HUES64 (cell line): ENCODE results near the gene ATP13A4.

Experiments used
- H3K27ac ChIP-seq: 2 replicates; pipeline ENCODE4 v1.7.0; 2013; ENCODE audit warnings: low read depth, low read length, inconsistent platforms
- H3K27me3 ChIP-seq: 2 replicates; pipeline ENCODE4 v1.6.1; 2013; ENCODE audit warnings: mild to moderate bottlenecking, low read length; ENCODE audit not compliant: insufficient read depth
- H3K36me3 ChIP-seq: 2 replicates; pipeline ENCODE4 v1.6.1; 2013; ENCODE audit warnings: mild to moderate bottlenecking, low read length; ENCODE audit not compliant: insufficient read depth
- H3K4me1 ChIP-seq: 2 replicates; pipeline ENCODE4 v1.6.1; 2013; ENCODE audit warnings: mild to moderate bottlenecking, low read length, moderate library complexity; ENCODE audit not compliant: insufficient read depth
- H3K4me3 ChIP-seq: 2 replicates; pipeline ENCODE4 v1.5.1; 2013; ENCODE audit warnings: mild to moderate bottlenecking, low read length, moderate library complexity
- H3K9ac ChIP-seq: 2 replicates; pipeline ENCODE4 v1.6.1; 2013; ENCODE audit warnings: mild to moderate bottlenecking, low read depth, low read length
- H3K9me3 ChIP-seq: 2 replicates; pipeline ENCODE4 v1.6.1; 2013; ENCODE audit warnings: low read depth, low read length; ENCODE audit not compliant: insufficient read depth
- WGBS: fragments of 150-250, 120-280 bp; methylation state at CpG from one replicate; pipeline ENCODE4 v1.1.7; 2013; ENCODE audit warnings: missing lambda C conversion rate; 5-methylcytosine and 5-hydroxymethylcytosine counted together

Gene ATP13A4

DNA sequence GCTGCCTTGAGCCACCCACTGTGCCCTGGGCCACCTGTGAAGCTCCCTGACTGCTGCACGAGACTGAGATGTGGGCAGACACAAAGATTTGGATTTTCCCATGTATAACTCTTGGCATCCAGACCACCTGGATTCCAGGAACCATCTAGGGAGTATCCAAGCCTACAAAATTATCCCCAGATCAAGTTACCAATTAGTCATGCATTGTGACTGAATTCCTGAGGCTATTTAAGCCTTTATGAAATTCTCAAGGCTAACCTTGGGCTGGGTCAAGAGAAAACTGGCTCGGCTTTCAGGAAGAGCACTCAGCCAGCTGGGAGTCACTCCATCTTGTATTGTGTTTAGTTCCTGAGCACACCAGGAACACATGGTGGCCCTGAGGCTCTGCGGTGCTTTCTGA lies 162.8 kb downstream of the ATP13A4 start:
- no peaks in the 10 kb centered on the region for H3K9me3 ChIP-seq
- no peak overlapping the region for H3K4me3 ChIP-seq
- no peaks in the 10 kb centered on the region for H3K27me3 ChIP-seq
- no peaks in the 10 kb centered on the region for H3K36me3 ChIP-seq
- 86% methylated on average over 3 of the region's 3 CpGs for WGBS
- no peak overlapping the region for H3K27ac ChIP-seq
- no peak overlapping the region for H3K9ac ChIP-seq
- peaks cover 42% of the 10 kb centered on the region for H3K4me1 ChIP-seq

DNA sequence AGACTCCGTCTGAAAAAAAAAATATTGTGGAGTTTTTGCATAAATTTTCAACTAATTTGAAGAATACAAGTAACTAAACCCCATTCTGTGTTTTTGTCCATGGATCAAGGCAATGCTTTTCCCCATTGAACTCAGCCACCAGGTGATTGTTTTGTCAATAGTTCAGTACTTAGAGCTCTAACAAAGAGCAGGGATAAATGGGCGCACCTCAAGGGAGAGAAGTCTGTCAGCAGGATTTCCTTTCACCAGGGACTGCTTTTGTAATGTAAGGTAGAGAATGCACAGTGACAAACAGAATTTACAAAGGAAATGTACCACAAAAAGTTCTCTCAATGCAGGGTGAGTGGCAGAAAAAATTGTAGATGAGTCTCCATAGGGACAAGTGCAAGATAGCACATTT lies 165.4 kb downstream of the ATP13A4 start:
- no peaks in the 10 kb centered on the region for H3K9me3 ChIP-seq
- no peaks in the 10 kb centered on the region for H3K27me3 ChIP-seq
- no peak overlapping the region for H3K4me3 ChIP-seq
- WGBS: 16% methylated on average over 2 of the region's 2 CpGs
- peaks cover 43% of the 10 kb centered on the region for H3K4me1 ChIP-seq
- H3K9ac ChIP-seq: no peak overlapping the region
- H3K27ac ChIP-seq: peak overlapping the region; percentile 75; the same call in 1 of the 2 replicates
- H3K36me3 ChIP-seq: no peaks in the 10 kb centered on the region

GRCh38 chr3:193388361-193388760 lies 166.3 kb downstream of the ATP13A4 start:
- Histone ChIP-seq H3K4me3 (no peak overlapping the region), H3K9ac (no peak overlapping the region), H3K27me3 (no peaks in the 10 kb centered on the region), H3K4me1 (peaks cover 43% of the 10 kb centered on the region), H3K9me3 (no peaks in the 10 kb centered on the region), H3K36me3 (no peaks in the 10 kb centered on the region), H3K27ac (no peak overlapping the region)
- 93% methylated on average over 6 of the region's 6 CpGs for WGBS

DNA sequence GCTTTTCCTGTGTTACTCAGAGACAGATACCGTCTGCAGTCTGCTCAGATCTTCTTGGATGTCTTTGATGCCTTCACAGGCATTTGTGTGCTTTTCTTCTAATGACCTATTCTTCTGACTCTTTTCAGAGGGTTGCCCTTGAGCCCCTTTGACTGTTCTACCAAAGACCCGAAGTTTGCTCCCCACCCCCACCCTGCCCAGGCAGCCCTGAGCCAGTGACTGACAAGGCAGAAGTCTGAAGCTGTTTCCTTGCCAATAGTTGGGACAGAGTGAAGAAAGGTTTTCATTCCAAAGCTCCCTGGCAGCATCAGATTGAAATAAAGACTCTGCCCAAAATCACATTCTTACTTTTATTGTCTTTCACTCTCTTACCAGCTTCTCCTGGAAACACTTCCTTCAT lies 167.1 kb downstream of the ATP13A4 start:
- Histone ChIP-seq H3K27me3 (no peaks in the 10 kb centered on the region), H3K4me3 (no peak overlapping the region), H3K4me1 (peaks cover 43% of the 10 kb centered on the region), H3K9me3 (no peaks in the 10 kb centered on the region), H3K27ac (no peak overlapping the region), H3K36me3 (no peaks in the 10 kb centered on the region), H3K9ac (no peak overlapping the region)
- 68% methylated on average over 2 of the region's 2 CpGs for WGBS

- Histone ChIP-seq H3K27ac (no peak within 1 kb of the TSS), H3K27me3 (no peaks in the 10 kb centered on the region), H3K9me3 (no peaks in the 10 kb centered on the region), H3K4me1 (peaks cover 15% of the 10 kb centered on the region), H3K9ac (no peak within 1 kb of the TSS), H3K36me3 (no peaks in the 10 kb centered on the region), H3K4me3 (no peak within 1 kb of the TSS)
- 71% methylated on average over 6 of the region's 6 CpGs for WGBS
These were observed 176.0 kb downstream of the ATP13A4 start, which contains the start of gene ATP13A5 for GRCh38 chr3:193378706-193379105. ATP13A5 (minus strand) TSS chr3:193378753; CDS start chr3:193378725, 28 bp downstream.

DNA sequence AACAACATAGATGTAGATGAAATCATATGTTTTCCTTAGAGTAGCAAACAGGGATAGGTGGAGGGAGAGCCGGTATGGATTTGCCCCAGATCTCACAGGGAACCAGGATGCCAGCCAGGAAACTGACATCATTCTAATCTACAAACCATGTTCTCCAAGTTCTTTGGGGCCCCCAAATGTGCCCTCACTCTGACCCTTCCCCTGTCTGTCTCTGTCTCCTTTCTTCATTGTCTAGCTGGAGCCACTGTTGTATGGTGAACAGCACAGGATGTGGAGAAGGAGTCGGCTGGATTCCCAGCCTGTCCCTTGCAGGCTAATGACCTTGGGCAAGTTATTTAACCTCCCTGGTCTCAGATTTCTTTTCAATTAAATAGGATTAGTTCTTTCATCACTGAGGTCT lies 177.1 kb downstream of the ATP13A4 start:
- Histone ChIP-seq H3K9me3 (no peaks in the 10 kb centered on the region), H3K27me3 (no peaks in the 10 kb centered on the region), H3K36me3 (no peaks in the 10 kb centered on the region), H3K4me1 (peaks cover 15% of the 10 kb centered on the region), H3K4me3 (no peak overlapping the region), H3K27ac (no peak overlapping the region), H3K9ac (no peak overlapping the region)
- 90% methylated on average over 2 of the region's 2 CpGs for WGBS

DNA sequence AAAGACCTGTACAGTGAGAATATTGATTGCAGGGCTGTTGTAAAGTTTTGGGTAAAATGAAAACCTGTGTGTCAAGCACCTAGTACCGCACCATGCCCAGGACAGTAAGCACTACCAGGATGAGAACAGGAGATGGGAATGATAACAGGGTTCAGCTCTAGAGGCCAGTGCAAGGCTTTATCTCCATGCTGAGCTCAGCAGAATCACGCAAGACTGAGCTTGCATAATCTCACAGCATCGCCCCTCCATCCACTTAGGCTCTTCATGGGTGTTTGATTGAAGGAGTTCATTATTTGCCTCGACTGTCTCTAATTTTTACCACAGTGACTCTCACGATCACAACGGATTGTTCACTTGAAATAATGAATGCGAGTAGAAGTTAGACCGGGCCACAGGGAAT lies 179.1 kb downstream of the ATP13A4 start:
- no peak overlapping the region for H3K4me3 ChIP-seq
- peaks cover 15% of the 10 kb centered on the region for H3K4me1 ChIP-seq
- WGBS: 95% methylated on average over 8 of the region's 8 CpGs
- H3K36me3 ChIP-seq: no peaks in the 10 kb centered on the region
- no peaks in the 10 kb centered on the region for H3K9me3 ChIP-seq
- no peak overlapping the region for H3K9ac ChIP-seq
- no peak overlapping the region for H3K27ac ChIP-seq
- no peaks in the 10 kb centered on the region for H3K27me3 ChIP-seq

- Histone ChIP-seq H3K9ac (no peak overlapping the region), H3K36me3 (no peaks in the 10 kb centered on the region), H3K4me3 (no peak overlapping the region)
These were observed 181.9 kb downstream of the ATP13A4 start for GRCh38 chr3:193372783-193373182.

GRCh38 chr3:193367868-193368267 lies 186.8 kb downstream of the ATP13A4 start:
- Histone ChIP-seq H3K4me1 (no peaks in the 10 kb centered on the region), H3K27me3 (no peaks in the 10 kb centered on the region), H3K9me3 (no peaks in the 10 kb centered on the region), H3K9ac (no peak overlapping the region), H3K4me3 (no peak overlapping the region), H3K27ac (no peak overlapping the region), H3K36me3 (no peaks in the 10 kb centered on the region)
- no CpG with 5 or more reads among the region's 1 CpG for WGBS

More at GRCh38 chr3:193372783-193373182, 181.9 kb downstream of the ATP13A4 start:
- Histone ChIP-seq H3K27ac (no peak overlapping the region), H3K27me3 (no peaks in the 10 kb centered on the region), H3K4me1 (0 out of 2 replicates have a peak, but pooled peaks cover 4% of the 10 kb centered on the region), H3K9me3 (no peaks in the 10 kb centered on the region)

DNA sequence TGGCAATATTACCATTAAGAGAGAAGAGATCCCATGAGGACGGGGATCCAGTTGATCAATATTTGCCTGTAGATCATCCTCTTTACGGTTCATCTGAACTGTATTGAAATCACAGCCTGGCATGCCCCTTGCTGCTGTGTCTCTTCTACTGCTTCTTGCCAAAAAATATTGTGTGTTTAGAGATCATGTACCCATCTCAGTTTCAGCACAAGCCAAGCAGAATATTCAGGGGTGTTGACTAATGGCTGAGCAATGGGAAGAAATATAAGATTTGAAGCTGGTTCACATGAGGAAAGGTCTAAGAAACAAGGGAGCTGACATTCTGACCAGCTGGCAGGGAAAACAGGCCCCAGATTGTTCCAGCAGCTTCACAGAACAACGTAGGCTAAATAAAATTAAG lies 197.4 kb downstream of the ATP13A4 start:
- no peak overlapping the region for H3K4me3 ChIP-seq
- no peak overlapping the region for H3K27ac ChIP-seq
- H3K36me3 ChIP-seq: no peaks in the 10 kb centered on the region
- H3K9me3 ChIP-seq: no peaks in the 10 kb centered on the region
- no peak overlapping the region for H3K9ac ChIP-seq
- H3K27me3 ChIP-seq: no peaks in the 10 kb centered on the region
- H3K4me1 ChIP-seq: 0 out of 2 replicates have a peak, but pooled peaks cover 3% of the 10 kb centered on the region
- WGBS: 84% methylated on average over 3 of the region's 3 CpGs

DNA sequence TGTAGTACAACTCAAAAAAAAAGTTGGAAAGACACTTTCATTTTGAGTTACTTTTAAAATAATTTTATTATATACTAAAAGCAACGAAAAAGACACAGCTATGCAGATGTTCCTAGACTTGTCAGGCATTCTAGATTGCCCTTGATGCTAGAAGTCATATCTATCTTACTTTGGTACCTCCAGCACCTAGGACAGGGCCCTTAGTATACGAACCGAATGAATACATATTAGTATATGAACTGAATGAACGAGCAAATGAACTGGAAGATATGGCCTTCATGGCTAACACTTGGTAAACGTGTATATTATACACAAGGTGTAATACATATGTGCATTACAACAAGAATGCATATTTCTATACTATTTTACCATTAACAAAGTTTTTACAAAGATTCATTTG lies 200.3 kb downstream of the ATP13A4 start:
- H3K9me3 ChIP-seq: no peaks in the 10 kb centered on the region
- H3K4me1 ChIP-seq: peaks cover 7% of the 10 kb centered on the region; the same call in 1 of the 2 replicates
- H3K27me3 ChIP-seq: no peaks in the 10 kb centered on the region
- no peak overlapping the region for H3K4me3 ChIP-seq
- H3K36me3 ChIP-seq: no peaks in the 10 kb centered on the region
- 84% methylated on average over 5 of the region's 5 CpGs for WGBS
- no peak overlapping the region for H3K27ac ChIP-seq
- no peak overlapping the region for H3K9ac ChIP-seq
